OCI-LY7 (cell line): ENCODE results near the gene KCNQ1OT1. TPM values are rescaled to one million over a fixed set of nuclear protein-coding genes. Genes with fewer than 3 reads are reported as not detected.

ENCODE experiments used
- BruUV-seq: library from RNA; stranded (reverse); fragments of 400-500 nt; replicated peaks from 2 replicates; lab custom pipeline; 2021; lab: Mats Ljungman, UMichigan
- CTCF ChIA-PET: fragments of 300-600 bp; sonication (Branson Sonifier 250); formaldehyde crosslinking; loops from one replicate; lab custom pipeline; 2022; ENCODE audit warnings: antibody characterized with exemption; ENCODE audit not compliant: unreplicated experiment; lab: Charles Lee
- POLR2A ChIA-PET: fragments of 300-600 bp; sonication (Branson Sonifier 250); formaldehyde crosslinking; loops from one replicate; lab custom pipeline; 2022; ENCODE audit warnings: antibody characterized with exemption; lab: Charles Lee
- DNase-seq: peaks from one replicate; pipeline ENCODE4 v3.0.0-alpha.2; 2015; ENCODE audit warnings: low spot score
- H2AFZ ChIP-seq: fragments of 200-600 bp; sonication (generic), shearing (Covaris generic); 2 replicates; pipeline ENCODE4 v1.6.1; 2014; ENCODE audit warnings: mild to moderate bottlenecking, antibody characterized with exemption, low read length, moderate library complexity
- H3K27ac ChIP-seq: fragments of 200-600 bp; sonication (generic); 2 replicates; pipeline ENCODE4 v1.5.1; 2014; ENCODE audit warnings: mixed run types, low read depth, mild to moderate bottlenecking, moderate library complexity, low read length, inconsistent platforms; ENCODE audit not compliant: poor library complexity, severe bottlenecking
- H3K36me3 ChIP-seq: fragments of 200-600 bp; sonication (generic); 2 replicates; pipeline ENCODE4 v1.6.1; 2014; ENCODE audit warnings: mild to moderate bottlenecking, antibody characterized with exemption, low read length, moderate library complexity, mixed read lengths; ENCODE audit not compliant: insufficient read depth
- H3K4me1 ChIP-seq: fragments of 200-600 bp; sonication (generic); 2 replicates; pipeline ENCODE4 v1.5.1; 2014; ENCODE audit warnings: mild to moderate bottlenecking, low read length; ENCODE audit not compliant: insufficient read depth, poor library complexity, severe bottlenecking
- H3K4me2 ChIP-seq: fragments of 200-600 bp; sonication (generic); 2 replicates; pipeline ENCODE4 v1.6.1; 2014; ENCODE audit warnings: mild to moderate bottlenecking, low read length
- H3K4me3 ChIP-seq: fragments of 200-600 bp; sonication (generic); 2 replicates; pipeline ENCODE4 v1.5.1; 2014; ENCODE audit warnings: mild to moderate bottlenecking, low read depth, low read length; ENCODE audit not compliant: poor library complexity, severe bottlenecking
- H3K79me2 ChIP-seq: fragments of 200-600 bp; sonication (generic); 2 replicates; pipeline ENCODE4 v1.6.1; 2016; ENCODE audit warnings: low read depth, mild to moderate bottlenecking, low read length, moderate library complexity, mixed read lengths; ENCODE audit not compliant: insufficient read depth
- H3K9me2 ChIP-seq: fragments of 200-600 bp; sonication (generic); 2 replicates; pipeline ENCODE4 v1.6.1; 2016; ENCODE audit warnings: mild to moderate bottlenecking, low read length, mixed read lengths; ENCODE audit not compliant: insufficient read depth
- H3K9me3 ChIP-seq: fragments of 200-600 bp; sonication (generic); 2 replicates; pipeline ENCODE4 v1.6.1; 2014; ENCODE audit warnings: mild to moderate bottlenecking, mixed run types, low read length, mixed read lengths
- H4K20me1 ChIP-seq: fragments of 200-600 bp; sonication (generic); 2 replicates; pipeline ENCODE4 v1.6.1; 2014; ENCODE audit warnings: mild to moderate bottlenecking, antibody characterized with exemption, low read length, moderate library complexity, mixed read lengths; ENCODE audit not compliant: insufficient read depth
- CTCF ChIP-seq: fragments of 200-600 bp; sonication (generic); conservative IDR thresholded peaks from 2 replicates; pipeline ENCODE4 v1.5.1; 2014; ENCODE audit warnings: mild to moderate bottlenecking, antibody characterized with exemption, low read length, moderate library complexity, mixed read lengths
- EZH2phosphoT487 ChIP-seq: fragments of 200-600 bp; sonication (generic); IDR thresholded peaks from 2 replicates; pipeline ENCODE4 v1.6.1; 2018; ENCODE audit warnings: low read depth, borderline replicate concordance, mild to moderate bottlenecking, mixed run types, antibody characterized with exemption, low read length, moderate library complexity, mixed read lengths
- intact Hi-C: fragments of 100-400 bp; cut with micrococcal nuclease; formaldehyde crosslinking; loops from one replicate; pipeline ENCODE4 v1.10.0; 2022; ENCODE audit not compliant: unreplicated experiment
- total RNA-seq, 2 experiments: library from RNA; depleted of rRNA in 1 of 2; stranded (reverse); fragments of >200 nt in 1 of 2; shearing (Covaris generic) in 1 of 2; gene quantifications; 2 replicates each; pipeline ENCODE4 v1.2.3, GENCODE V29; 2014 to 2022

Gene KCNQ1OT1
- total RNA-seq, 2 experiments from 2014 or later = 2.9 to 3.4 TPM

GRCh38 chr11:2662430-2663299 lies 37.1 kb downstream of the KCNQ1OT1 start:
- no peak overlapping the region for H2AFZ ChIP-seq
- intact Hi-C loops = no loop called here
- BruUV-seq = no TSS peak
- TF ChIP-seq CTCF (no peak), EZH2phosphoT487 (no peak)
- ChIA-PET CTCF (no interaction called here), POLR2A (no interaction called here)
- no peak overlapping the region for H3K27ac ChIP-seq
- no peak for DNase-seq
- no peaks in the 10 kb centered on the region for H3K9me2 ChIP-seq
- H3K9me3 ChIP-seq = no peaks in the 10 kb centered on the region
- H3K79me2 ChIP-seq = no peaks in the 10 kb centered on the region
- no peak overlapping the region for H3K4me3 ChIP-seq
- no peak overlapping the region for H3K4me2 ChIP-seq
- no peaks in the 10 kb centered on the region for H4K20me1 ChIP-seq
- no peaks in the 10 kb centered on the region for H3K4me1 ChIP-seq
- no peaks in the 10 kb centered on the region for H3K36me3 ChIP-seq

- Histone ChIP-seq H3K4me1 (no peaks in the 10 kb centered on the region), H4K20me1 (no peaks in the 10 kb centered on the region), H3K4me2 (no peak overlapping the region), H3K79me2 (no peaks in the 10 kb centered on the region), H3K4me3 (no peak overlapping the region), H3K9me2 (no peaks in the 10 kb centered on the region), H2AFZ (no peak overlapping the region), H3K36me3 (no peaks in the 10 kb centered on the region), H3K9me3 (no peaks in the 10 kb centered on the region), H3K27ac (no peak overlapping the region)
- intact Hi-C loops = no loop called here
- TF ChIP-seq CTCF (no peak), EZH2phosphoT487 (no peak)
- DNase-seq = no peak
- CTCF ChIA-PET = no interaction called here
- POLR2A ChIA-PET = no interaction called here
- no TSS peak for BruUV-seq
Measured at GRCh38 chr11:2662024-2662312, 37.8 kb downstream of the KCNQ1OT1 start.
